Measurements from ENCODE around the gene COPZ2.
A peak's percentile ranks its signal among the peaks of the same experiment; 100 is the strongest.

The COPZ2 gene

GRCh38 chr17:48052956-48053757 is 15.6 kb upstream of the COPZ2 start (continued):
- TF ChIP-seq PATZ1 (tag by site-specific recombination; IDR thresholded peaks at IDR 0.05), result peak; percentile 94
- peak; percentile 99 for TF ChIP-seq GLIS1 (tag by site-specific recombination; IDR thresholded peaks at IDR 0.05)
- TF ChIP-seq ZNF501 (tag by site-specific recombination; IDR thresholded peaks at IDR 0.05), result no peak
- TF ChIP-seq CTCF (tag by site-specific recombination; IDR thresholded peaks at IDR 0.05), result no peak
- no peak for TF ChIP-seq ZNF843 (tag by site-specific recombination; IDR thresholded peaks at IDR 0.05)
- peak; percentile 35; the same call in 1 of the 2 replicates for TF ChIP-seq ZBTB44 (tag by site-specific recombination; IDR thresholded peaks at IDR 0.05)
- TF ChIP-seq ZBTB1 (tag by site-specific recombination; IDR thresholded peaks at IDR 0.05), result no peak
- no peak for TF ChIP-seq ZNF558 (tag by site-specific recombination; IDR thresholded peaks at IDR 0.05)
- TF ChIP-seq ZNF660 (tag by site-specific recombination; IDR thresholded peaks at IDR 0.05), result peak; percentile 59
- TF ChIP-seq ZBTB26 (tag by site-specific recombination; optimal IDR thresholded peaks at IDR 0.05), result no peak
- TF ChIP-seq ZNF768 (tag by site-specific recombination; IDR thresholded peaks at IDR 0.05), result no peak
- TF ChIP-seq ZNF19 (tag by site-specific recombination; IDR thresholded peaks at IDR 0.05; ENCODE audit: low read depth), result no peak
- TF ChIP-seq ZNF548 (tag by site-specific recombination; IDR thresholded peaks at IDR 0.05), result no peak
- no peak for TF ChIP-seq ZNF596 (tag by site-specific recombination; IDR thresholded peaks at IDR 0.05)
- no peak for TF ChIP-seq GLI4 (tag by site-specific recombination; IDR thresholded peaks at IDR 0.05)
- TF ChIP-seq ZNF37A (tag by site-specific recombination; IDR thresholded peaks at IDR 0.05), result no peak
- TF ChIP-seq ZNF112 (tag by site-specific recombination; IDR thresholded peaks at IDR 0.05), result no peak
- peak; percentile 58; the same call in 1 of the 2 replicates for TF ChIP-seq ZEB2 (tag by site-specific recombination; IDR thresholded peaks at IDR 0.05)
- no peak for TF ChIP-seq PRDM1 (tag by site-specific recombination; IDR thresholded peaks at IDR 0.05)
- no peak for TF ChIP-seq HOXC10 (CRISPR knock-in tag; IDR thresholded peaks at IDR 0.05)
- TF ChIP-seq ZNF398 (tag by site-specific recombination; IDR thresholded peaks at IDR 0.05), result peak; percentile 62
- no peak for TF ChIP-seq ZNF221 (tag by site-specific recombination; IDR thresholded peaks at IDR 0.05; ENCODE audit: borderline replicate concordance)
- TF ChIP-seq ZNF560 (tag by site-specific recombination; IDR thresholded peaks at IDR 0.05; ENCODE audit: borderline replicate concordance), result no peak
- TF ChIP-seq ZIC2 (tag by site-specific recombination; IDR thresholded peaks at IDR 0.05), result peak; percentile 100
- no peak for TF ChIP-seq ZNF555 (tag by site-specific recombination; conservative IDR thresholded peaks at IDR 0.05)
- TF ChIP-seq ELK4 (IDR thresholded peaks at IDR 0.05; ENCODE audit: borderline replicate concordance, low read depth, low read length), result no peak
- no peak for TF ChIP-seq ZNF292 (tag by site-specific recombination; IDR thresholded peaks at IDR 0.05; ENCODE audit: borderline replicate concordance, low read depth)
- no peak for TF ChIP-seq ZNF157 (tag by site-specific recombination; IDR thresholded peaks at IDR 0.05)
- TF ChIP-seq KLF9 (tag by site-specific recombination; IDR thresholded peaks at IDR 0.05; ENCODE audit: low read depth), result peak; percentile 40; the same call in 1 of the 2 replicates
- TF ChIP-seq ZNF626 (tag by site-specific recombination; IDR thresholded peaks at IDR 0.05), result no peak
- TF ChIP-seq ZNF404 (tag by site-specific recombination; IDR thresholded peaks at IDR 0.05), result no peak
- no peak for TF ChIP-seq ZNF121 (tag by site-specific recombination; IDR thresholded peaks at IDR 0.05)
